Measurements from ENCODE around the gene SPECC1.

- TF ChIP-seq, protein P1, sequence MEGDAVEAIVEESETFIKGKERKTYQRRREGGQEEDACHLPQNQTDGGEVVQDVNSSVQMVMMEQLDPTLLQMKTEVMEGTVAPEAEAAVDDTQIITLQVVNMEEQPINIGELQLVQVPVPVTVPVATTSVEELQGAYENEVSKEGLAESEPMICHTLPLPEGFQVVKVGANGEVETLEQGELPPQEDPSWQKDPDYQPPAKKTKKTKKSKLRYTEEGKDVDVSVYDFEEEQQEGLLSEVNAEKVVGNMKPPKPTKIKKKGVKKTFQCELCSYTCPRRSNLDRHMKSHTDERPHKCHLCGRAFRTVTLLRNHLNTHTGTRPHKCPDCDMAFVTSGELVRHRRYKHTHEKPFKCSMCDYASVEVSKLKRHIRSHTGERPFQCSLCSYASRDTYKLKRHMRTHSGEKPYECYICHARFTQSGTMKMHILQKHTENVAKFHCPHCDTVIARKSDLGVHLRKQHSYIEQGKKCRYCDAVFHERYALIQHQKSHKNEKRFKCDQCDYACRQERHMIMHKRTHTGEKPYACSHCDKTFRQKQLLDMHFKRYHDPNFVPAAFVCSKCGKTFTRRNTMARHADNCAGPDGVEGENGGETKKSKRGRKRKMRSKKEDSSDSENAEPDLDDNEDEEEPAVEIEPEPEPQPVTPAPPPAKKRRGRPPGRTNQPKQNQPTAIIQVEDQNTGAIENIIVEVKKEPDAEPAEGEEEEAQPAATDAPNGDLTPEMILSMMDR (IDR thresholded peaks at IDR 0.05; ENCODE audit: extremely low read depth in 1 of 2, insufficient read depth in 1 of 2, low read depth in 1 of 2, low read length in 2 of 2) = no peak
- TF ChIP-seq EZH2 (IDR thresholded peaks at IDR 0.05; ENCODE audit: borderline replicate concordance, low read depth, low read length, severe bottlenecking) (no peak), POLR2A (IDR thresholded peaks at IDR 0.05; ENCODE audit: low read depth, low read length) (no peak), POLR2AphosphoS5 (IDR thresholded peaks at IDR 0.05; ENCODE audit: insufficient read depth, low read depth, low read length) (no peak), MYC (IDR thresholded peaks at IDR 0.05; ENCODE audit: low read depth, low read length) (no peak)
- TF ChIP-seq, protein P2, sequence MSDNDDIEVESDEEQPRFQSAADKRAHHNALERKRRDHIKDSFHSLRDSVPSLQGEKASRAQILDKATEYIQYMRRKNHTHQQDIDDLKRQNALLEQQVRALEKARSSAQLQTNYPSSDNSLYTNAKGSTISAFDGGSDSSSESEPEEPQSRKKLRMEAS (IDR thresholded peaks at IDR 0.05; ENCODE audit: insufficient read depth, insufficient read length) = no peak
Measured at GRCh38 chr17:20053361-20053964, 44.3 kb downstream of the SPECC1 start.
